Suprapubic skin (tissue), 4 donors: ENCODE data around the gene SUCLA2.

Experiments used
- EP300 ChIP-seq: sonication (generic); formaldehyde crosslinking; IDR thresholded peaks from one replicate; pipeline ENCODE4 v1.6.1; 2017; ENCODE audit warnings: antibody characterized with exemption
- POLR2A ChIP-seq, 2 donors: fragments of 450-650 bp; IDR thresholded peaks; one replicate each; pipeline ENCODE4 v1.6.1; 2017; ENCODE audit warnings: antibody characterized with exemption in 2 of 2, mild to moderate bottlenecking in 2 of 2, moderate library complexity in 2 of 2
- POLR2AphosphoS5 ChIP-seq, 3 donors: sonication (generic); formaldehyde crosslinking; IDR thresholded peaks; one replicate each; pipeline ENCODE4 v1.6.1; 2017; ENCODE audit warnings: antibody characterized with exemption in 3 of 3
- TF ChIP-seq, protein P1 (sequence below), 2 donors: fragments of 200-600 bp in 1 of 2; fragments of 450-650 bp in 1 of 2; sonication (generic) in 1 of 2; IDR thresholded peaks; one replicate each; pipeline ENCODE4 v1.5.1; 2016 to 2019; ENCODE audit warnings: antibody characterized with exemption in 2 of 2, mild to moderate bottlenecking in 1 of 2, moderate library complexity in 1 of 2

DNA sequence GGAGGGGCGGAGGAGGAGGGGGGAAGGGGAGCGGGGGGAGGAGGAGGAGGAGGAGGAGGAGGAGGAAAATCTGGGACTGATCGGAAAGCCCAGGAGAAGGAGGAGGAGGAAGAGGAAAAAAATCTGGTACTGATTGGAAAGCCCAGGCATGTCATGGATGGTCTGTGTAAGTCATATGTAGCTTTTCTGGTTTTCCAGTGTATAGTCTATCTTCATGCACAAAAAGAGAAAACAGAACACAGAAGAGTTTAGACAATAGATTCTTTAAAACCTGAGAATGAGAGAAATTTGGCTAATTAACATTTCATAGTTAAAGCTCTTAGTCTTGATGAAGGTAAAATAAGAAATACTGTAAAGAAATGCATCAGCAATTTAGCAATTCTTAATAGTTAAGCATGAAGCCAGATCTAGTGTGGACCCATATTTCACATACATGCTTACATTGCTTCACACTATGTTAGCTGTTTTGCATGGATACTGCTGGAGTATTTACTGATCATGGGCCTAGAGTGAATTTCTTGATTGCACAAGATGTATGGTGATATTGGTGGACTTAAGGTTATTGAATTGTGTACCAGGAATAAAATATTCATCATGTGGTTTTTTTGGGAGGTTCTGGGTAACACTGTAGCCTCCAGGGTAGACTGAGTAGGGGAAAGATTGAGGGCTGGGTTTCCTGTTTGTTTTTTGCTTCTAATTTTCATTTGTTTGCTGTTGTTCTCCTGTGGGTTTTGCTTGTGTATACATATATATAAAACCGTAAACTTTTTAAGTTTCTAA, 41.4 kb downstream of the SUCLA2 start:
- TF ChIP-seq, protein P1, sequence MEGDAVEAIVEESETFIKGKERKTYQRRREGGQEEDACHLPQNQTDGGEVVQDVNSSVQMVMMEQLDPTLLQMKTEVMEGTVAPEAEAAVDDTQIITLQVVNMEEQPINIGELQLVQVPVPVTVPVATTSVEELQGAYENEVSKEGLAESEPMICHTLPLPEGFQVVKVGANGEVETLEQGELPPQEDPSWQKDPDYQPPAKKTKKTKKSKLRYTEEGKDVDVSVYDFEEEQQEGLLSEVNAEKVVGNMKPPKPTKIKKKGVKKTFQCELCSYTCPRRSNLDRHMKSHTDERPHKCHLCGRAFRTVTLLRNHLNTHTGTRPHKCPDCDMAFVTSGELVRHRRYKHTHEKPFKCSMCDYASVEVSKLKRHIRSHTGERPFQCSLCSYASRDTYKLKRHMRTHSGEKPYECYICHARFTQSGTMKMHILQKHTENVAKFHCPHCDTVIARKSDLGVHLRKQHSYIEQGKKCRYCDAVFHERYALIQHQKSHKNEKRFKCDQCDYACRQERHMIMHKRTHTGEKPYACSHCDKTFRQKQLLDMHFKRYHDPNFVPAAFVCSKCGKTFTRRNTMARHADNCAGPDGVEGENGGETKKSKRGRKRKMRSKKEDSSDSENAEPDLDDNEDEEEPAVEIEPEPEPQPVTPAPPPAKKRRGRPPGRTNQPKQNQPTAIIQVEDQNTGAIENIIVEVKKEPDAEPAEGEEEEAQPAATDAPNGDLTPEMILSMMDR (IDR thresholded peaks at IDR 0.05) = no peak
- no peak for TF ChIP-seq EP300
- no peak for TF ChIP-seq POLR2A (IDR thresholded peaks at IDR 0.05)
- no peak for TF ChIP-seq POLR2AphosphoS5 (IDR thresholded peaks at IDR 0.05)
